RPMI8226 (cell line): ENCODE measurements around the gene PVR.
"Not testable (repeated sequence)": the region's sequence is repeated elsewhere in the genome, so short reads cannot be mapped to it uniquely, and the experiment has no call there.

ENCODE experiments used
- DNase-seq: peaks from one replicate; pipeline ENCODE4 v3.0.0-alpha.2; 2015

The PVR gene

DNA sequence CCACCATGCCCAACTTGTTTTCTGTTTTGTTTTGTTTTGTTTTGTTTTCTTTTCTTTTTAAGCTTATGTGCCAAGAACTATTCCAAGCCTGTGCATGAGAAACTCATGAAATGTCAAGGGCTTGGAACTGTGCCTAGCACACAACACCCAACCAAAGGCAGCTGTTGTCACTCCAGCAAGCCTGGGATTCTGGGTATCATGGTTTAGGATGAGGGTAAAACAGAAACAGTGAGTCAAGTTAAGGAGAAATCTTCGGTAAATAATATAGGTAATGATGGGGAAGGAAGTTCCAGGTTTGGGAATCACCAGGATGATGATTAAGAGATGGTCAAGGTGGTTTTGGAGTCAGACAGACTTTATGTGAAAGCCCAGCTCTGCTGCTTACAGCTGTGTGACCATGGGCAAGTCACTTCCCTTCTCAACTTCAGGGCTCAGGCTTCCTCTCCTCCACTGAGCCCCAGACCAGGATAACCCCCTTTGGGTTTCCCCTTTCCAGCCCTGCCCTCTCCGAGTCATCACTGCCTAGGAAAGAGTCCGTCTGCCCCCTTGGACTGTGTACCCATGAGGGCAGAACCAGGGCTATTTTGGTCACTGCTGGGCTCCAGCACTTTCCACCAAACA lies 5.0 kb downstream of the PVR start:
- DNase-seq = no peak

DNA sequence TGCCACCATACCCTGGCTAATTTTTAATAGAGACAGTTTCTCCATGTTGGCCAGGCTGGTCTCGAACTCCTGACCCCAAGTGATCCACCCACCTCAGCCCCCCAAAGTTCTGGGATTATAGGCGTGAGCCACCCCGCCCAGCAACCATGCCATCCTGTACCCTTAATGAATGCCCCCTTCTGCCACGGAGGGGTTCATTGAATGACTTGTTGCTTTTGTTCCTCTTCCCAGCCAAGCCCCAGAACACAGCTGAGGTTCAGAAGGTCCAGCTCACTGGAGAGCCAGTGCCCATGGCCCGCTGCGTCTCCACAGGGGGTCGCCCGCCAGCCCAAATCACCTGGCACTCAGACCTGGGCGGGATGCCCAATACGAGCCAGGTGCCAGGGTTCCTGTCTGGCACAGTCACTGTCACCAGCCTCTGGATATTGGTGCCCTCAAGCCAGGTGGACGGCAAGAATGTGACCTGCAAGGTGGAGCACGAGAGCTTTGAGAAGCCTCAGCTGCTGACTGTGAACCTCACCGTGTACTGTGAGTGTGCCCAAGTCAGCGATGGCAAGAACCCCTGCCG lies 6.0 kb downstream of the PVR start:
- peak; percentile 30 for DNase-seq

DNA sequence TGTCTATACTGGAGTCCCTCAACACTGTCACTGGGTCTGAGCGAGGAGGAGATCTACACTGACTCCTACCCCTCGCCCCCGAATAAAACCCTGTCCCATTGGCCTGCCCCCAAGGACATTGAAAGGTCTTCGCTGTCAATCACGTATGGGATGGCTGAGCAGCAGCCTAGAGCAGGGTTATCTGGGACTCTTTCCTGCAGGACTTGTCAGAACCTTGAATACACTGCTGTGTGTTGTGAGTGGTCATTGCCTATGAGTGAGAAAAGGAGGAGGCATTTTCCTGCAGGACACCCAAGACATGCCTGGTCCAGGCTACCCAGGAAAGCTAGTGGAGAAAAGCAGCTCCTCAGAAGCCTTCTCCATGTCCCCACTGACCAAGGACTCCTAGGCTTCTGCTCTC lies 9.6 kb downstream of the PVR start:
- DNase-seq = no peak

DNA sequence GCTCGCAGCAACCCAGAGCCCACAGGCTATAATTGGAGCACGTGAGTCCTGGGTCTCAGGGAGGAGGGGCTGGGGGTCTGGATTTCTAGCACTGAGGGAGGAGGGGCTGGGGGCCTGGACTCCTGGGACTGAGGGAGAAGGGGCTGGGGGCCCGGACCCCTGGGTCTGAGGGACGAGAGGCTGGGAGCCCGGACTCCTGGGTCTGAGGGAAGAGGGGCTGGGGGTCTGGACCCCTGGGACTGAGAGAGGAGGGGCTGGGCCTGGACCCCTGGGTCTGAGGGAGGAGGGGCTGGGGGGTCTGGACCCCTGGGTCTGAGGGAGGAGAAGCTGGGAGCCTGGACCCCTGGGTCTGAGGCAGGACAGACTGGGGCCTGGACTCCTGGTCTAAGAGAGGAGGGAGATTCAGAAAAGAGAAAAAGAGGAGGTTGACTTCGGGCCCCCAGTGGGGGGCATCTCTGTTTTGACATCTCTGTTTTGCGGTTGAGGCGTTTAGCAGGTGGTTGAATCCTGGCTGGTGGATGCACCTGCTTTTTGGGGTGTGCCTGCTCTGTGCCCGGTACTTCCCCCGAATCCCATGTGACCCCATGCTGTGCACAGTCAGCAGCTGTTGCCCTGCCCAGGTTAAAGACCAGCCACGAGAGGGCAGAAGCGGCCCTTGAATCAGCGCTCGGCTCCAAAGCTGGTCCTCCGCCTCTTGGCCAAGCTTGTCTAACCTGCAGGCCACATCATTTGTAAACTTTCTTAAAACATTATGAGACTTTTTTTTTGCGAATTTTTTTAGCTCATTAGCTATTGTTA lies 10.5 kb downstream of the PVR start:
- DNase-seq = peak; percentile 87

DNA sequence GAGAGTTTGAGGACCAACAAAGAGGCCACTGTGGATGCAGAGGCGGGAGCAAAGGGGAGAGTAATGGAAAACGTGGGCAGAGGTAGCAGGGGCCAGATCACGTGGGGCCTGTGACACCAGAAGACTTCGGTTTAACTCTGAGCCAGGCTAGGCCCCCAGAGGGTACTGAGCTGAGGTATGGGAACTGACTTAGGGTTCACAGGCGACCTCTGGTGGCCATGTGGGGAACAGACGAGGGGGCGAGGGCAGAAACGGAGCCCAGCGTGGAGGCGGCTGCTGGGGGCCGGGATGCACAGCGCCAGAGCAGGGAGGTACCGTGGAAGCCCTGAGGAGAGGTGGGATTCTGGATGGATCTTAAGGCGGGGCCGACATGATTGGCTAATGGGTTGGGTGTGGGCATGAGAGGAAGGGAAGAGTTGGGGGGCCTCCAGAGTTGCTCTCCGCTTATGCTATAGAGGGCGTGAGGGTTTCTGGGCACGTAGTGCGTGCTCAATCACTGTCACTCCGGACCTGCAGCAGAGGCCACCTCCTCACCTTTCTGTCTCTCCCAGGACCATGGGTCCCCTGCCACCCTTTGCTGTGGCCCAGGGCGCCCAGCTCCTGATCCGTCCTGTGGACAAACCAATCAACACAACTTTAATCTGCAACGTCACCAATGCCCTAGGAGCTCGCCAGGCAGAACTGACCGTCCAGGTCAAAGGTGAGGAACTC lies 13.7 kb downstream of the PVR start:
- DNase-seq = peak; percentile 57

DNA sequence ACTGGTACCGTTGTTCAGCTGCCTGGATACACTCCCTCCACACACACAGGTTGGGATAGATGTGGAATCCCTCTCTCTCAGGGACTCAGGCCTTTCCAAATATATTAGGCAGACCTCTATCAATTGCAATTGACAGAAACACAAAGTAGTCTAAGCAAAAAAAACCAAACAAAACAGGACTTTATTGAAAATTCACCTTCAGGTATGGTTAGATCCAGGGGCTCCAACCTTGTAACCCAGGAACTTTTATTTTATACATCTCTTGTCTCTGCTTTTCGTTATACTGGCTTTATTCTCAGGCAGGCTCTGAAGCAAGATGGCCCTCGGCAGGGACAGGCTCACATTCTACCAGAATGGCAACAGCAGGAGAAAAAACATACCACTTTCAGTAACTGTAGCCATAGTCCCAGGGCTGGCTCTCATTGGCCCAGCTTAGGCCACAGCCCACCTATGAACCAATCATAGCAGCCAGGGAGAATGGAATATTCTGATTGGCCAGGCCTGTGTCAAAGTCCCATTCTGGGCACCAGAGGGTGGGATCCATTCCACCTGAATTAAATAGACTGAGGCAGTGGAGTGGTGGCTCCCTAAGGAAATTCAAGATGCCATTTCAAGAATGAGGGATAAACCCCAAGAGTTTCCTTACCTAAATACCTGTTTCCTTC lies 14.5 kb downstream of the PVR start:
- DNase-seq = no peak

DNA sequence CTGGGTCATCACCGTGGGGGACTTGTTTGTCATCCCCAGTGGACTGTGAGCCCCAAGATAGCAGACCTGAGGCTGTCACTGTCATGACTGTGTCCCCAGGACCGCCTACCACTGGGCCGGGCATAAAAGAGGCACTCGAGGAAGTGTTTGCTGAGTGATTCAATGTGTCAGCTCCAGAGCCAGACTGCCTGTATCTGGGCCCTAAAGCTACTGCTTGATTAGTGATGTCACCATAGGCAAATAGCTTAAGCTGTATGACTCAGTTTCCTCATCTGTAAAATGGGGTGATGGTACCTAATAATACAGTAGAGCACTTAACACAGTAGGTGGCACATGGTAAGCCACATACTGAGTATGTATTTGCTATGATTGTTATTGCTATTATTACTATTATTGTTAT lies 16.4 kb downstream of the PVR start:
- DNase-seq = no peak

DNA sequence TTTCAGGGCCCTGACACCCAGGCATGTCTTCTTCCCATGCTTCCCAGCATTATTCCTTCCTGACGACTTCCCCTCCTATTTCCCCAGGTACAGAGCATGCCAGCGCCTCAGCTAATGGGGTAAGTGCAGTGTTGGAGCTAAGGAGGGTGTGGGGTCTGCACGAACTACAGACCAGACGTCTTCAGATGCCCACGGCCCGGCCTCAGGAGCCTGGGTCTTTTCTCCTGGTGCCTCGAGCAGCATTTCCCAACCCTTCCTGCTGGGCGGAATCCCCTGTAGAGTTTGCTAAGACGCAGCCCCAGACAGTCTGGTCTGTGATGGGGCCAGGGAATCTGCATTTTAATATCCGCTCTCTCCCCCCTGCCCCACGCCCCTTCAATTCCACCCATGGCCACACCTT lies 17.5 kb downstream of the PVR start:
- no peak for DNase-seq

DNA sequence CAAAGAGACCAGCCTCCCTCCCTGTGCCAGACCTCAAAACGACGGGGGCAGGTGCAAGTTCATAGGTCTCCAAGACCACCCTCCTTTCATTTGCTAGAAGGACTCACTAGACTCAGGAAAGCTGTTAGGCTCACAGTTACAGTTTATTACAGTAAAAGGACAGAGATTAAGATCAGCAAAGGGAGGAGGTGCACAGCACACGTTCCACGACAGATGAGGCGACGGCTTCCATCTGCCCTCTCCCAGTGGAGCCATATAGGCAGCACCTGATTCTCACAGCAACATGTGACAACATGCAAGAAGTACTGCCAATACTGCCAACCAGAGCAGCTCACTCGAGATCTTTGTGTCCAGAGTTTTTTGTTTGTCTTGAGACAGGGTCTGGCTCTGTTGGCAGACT lies 18.2 kb downstream of the PVR start:
- no peak for DNase-seq

DNA sequence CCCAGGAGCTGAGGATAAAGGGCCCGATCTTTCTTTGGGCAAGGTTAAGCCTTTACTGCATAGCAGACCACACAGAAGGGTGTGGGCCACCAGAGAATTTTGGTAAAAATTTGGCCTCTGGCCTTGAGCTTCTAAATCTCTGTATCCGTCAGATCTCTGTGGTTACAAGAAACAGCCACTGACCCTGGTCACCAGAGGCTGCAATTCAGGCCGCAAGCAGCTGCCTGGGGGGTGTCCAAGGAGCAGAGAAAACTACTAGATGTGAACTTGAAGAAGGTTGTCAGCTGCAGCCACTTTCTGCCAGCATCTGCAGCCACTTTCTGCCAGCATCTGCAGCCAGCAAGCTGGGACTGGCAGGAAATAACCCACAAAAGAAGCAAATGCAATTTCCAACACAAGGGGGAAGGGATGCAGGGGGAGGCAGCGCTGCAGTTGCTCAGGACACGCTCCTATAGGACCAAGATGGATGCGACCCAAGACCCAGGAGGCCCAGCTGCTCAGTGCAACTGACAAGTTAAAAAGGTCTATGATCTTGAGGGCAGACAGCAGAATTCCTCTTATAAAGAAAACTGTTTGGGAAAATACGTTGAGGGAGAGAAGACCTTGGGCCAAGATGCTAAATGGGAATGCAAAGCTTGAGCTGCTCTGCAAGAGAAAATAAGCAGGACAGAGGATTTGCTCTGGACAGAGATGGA lies 19.1 kb downstream of the PVR start:
- no peak for DNase-seq

DNA sequence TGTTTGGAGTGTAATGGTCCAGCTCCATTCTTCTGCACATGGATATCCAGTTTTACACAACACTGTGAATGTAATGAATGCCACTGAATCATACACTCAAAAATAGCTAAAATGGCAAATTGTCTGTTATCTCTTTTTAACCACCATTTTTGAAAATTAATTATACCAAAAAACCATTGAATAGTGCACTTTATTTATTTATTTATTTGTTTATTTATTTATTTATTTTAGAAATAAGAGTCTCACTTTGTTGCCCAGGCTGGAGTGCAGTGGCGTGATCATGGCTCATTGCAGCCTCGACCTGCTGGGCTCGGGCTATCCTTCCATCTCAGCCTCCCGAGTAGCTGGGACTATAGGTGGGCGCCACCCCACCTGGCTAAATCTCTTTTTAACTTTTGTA lies 20.3 kb downstream of the PVR start:
- DNase-seq = no peak

DNA sequence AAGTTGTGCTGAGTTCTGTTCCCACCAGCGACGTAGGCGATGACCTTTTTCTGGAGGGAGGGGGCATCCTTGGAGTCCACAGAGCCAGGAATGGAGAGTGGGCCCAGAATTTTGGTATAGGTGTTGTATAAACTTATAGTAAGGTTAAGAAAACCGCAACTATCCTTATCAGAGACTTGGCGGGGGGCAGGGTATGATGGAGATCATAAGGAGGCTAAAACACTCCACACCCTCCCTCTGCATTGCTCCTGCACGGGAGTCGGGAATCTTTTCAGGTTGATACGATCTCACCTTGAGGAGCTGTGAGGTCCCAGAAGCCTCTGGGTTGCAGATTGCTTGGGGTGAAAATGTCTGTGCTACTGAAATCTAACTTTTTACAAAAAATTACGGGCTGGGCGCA lies 21.3 kb downstream of the PVR start:
- DNase-seq = no peak

DNA sequence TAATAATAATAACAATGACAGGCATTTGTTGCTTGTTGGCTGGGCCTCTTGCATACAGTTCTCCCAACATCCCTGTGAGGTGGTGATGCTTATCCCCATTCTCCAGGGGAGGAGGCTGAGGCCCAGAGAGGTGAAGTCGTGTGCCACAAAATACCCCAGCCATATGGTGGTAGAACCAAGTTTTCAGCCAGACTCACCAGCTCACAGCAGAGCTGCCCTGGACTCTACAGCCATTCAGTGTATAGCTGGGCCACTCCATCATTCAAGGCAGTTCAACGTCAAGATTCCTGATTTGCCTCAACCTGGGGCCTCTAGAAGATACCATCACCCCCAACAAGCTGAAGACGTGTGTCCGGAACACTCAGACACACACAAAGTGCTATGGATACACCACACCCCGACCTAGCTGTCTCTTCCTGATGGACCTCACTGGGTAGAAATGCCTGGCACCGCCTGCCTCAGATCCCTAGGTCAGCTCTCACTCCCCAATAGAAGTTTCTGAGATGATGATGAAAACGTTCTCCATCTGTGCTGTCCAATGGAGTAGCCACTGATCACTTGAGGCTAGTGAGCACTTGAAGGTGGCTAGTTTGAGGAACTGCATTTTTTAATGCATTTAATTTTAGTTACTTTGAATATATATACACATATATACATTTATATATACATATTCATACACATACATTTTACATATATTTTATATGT lies 23.3 kb downstream of the PVR start:
- DNase-seq = no peak

DNA sequence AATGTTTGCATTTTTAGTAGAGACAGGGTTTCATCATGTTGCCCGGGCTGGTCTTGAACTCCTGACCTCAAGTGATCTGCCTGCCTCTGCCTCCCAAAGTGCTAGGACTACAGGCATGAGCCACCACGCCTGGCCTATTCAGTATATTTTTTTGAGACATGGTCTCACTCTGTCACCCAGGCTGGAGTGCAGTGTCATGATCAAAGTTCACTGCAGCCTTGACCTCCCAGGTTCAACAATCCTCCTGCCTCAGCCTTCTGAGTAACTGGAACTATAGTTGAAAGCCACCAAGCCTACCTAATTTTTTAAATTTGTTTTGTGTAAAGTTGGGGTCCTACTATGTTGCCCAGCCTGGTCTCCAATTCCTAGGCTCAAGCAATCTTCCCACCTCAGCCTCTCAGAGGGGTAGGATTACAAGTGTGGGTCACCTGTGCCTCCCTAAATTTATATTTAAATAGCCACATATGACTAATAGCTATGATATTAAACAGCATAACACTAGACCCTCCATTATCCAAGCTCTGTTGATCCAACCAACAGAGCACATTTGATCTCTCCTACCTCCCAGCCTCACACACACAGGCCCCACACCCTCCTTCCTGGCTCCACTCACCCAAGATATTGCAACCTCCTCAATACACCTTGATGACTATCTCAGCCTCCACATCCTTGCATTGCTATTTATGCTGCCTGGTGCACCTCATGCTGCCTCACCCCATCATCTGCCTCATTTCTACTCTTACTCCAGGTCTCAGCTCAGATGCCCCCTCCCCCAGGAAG lies 25.5 kb downstream of the PVR start:
- no peak for DNase-seq

DNA sequence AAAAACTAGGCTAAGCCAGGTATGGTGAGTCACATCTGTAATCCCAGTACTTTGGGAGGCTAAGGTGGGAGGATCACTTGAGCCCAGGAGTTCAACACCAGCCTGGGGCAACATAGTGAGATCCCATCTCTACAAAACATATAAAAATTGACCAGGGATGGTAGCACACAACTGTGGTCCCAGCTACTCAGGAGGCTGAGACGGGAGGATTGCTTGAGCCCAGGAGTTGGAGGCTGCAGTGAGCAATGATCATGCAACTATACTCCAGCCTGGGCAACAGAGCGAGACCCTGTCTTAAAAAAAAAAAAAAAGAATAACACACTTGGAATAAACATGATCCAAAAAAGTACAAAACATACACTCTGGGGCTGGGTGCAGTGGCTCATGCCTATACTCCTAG lies 26.3 kb downstream of the PVR start:
- DNase-seq = not testable (repeated sequence)

DNA sequence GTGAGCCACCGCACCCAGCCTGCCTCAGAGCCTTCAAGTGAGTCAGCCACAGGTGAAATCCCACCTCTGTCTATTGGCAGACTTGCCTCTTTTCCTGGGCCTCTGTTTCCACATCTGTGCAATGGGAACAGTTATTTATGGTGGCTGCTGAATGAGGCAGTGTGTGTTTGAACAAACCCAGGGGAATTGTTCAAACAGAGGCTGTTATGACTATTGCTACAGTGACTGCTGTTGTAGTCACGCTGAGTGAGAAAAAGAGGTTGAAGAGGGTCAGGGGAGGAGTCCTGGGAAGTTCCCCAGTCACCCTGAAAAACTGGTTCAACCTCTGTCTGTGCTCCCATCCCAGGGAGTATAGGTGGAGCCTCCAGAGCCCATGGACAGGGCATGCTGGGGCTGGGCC lies 27.7 kb downstream of the PVR start, which contains the start of gene CEACAM19:
Gene CEACAM19, plus strand, starts transcription at position 83 of the 400 bp plus-strand sequence. CDS start 450 bp downstream, outside the sequence.
- DNase-seq = no peak

DNA sequence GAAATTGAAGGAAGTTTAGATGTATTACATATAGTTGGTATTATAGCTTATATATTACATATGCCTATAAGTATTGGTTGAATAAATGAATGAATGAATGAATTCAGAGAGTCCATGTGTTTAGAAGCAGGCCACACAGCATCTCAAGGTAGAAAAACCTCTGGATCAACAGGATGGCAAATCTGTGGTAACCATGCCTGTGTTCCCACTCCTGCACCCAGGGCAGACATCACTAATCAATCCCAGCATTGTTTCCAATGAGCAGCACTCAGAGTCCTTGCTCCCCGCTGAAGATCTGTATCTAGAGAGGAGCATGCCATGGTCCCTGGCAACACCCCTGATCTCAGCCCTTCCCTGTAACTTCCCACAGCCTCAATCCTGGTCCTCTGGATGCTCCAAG lies 28.5 kb downstream of the PVR start:
- DNase-seq = no peak

DNA sequence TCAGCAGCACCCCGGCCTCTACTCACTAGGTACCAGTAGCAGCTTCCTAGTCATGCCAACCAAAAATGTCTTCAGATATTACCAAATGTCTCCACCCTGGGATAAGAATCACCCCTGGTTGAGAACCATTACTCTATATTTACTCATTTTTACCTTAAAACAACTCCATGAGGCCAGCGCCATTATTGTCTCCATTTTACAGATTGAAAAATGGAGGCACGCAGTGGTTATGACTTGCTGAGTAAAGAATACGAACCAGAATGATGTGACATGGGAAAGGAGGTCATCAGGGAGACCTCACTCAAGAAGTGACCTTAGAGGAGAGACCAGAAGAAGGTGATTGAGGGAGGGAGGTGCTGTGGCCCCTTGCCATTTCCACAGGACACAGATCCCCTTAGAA lies 29.8 kb downstream of the PVR start:
- no peak for DNase-seq

DNA sequence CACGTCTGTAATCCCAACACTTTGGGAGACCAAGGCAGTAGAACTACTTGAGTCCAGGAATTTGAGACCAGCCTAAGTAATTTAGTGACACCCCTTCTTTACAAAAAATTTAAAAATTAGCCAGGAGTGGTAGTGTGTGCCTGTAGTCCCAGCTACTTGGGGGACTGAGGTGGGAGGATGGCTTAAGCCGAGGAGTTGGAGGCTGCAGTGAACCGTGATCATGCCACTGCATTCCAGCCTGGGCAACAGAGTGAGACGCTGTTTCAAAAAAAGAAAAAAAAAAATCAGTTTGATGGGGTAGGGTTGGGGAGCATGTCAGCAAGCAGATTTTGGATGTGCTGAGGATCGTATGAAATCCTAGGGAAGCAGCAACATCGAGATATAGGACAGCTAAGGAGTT lies 31.8 kb downstream of the PVR start:
- no peak for DNase-seq

DNA sequence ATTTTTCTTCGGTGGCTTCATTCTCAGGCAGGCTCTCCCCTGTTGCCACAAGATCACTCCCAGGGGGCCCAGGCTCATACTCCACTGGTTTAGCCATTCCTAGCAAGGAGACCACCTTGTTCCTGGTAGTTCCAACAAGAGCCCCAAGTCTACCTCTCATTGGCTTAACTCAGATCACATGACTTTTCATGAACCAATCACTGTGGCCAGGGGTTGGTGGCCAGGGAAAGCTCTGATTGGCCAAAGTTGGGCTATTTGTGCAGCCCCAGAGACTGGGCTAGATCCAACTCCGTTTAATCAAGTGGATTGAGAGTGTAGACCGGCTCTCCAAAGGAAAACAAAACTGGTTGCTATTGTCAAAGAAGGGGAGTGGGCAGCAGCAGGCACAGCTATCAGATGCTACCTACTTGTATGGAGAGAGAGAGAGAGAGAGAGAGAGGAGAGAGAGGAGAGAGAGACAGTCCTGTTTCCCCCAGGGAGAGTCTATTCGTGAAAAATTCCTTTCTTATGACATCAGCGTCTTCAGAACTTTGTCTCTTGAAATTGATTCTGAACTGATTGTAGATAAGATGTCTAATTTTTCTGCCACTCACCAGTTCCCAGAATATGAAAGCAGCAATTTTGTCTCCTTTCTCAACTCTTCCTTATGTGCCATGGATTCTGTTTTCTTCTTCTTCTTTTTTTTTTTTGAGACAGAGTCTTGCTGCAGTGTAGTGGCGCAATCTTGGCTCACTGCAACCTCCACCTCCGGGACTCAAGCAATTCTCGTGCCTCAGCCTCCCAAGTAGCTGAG lies 33.5 kb downstream of the PVR start:
- DNase-seq = no peak
